ENCODE results near the gene EIPR1. TPM values are rescaled to one million over a fixed set of nuclear protein-coding genes. Genes with fewer than 3 reads are reported as not detected.

Gene EIPR1
- polyA plus RNA-seq, 2 of the 4 experiments (the other 2 are of a cell fraction), result 55.0 to 65.0 TPM

GRCh38 chr2:3175568-3175955 is 202.1 kb downstream of the EIPR1 start:
- no peak for DNase-seq (ENCODE audit: low read depth in 1 of 2, low spot score in 1 of 2)
- Histone ChIP-seq H3K4me1 (no peaks in the 10 kb centered on the region), H3K27ac (no peak overlapping the region), H3K4me3 (no peak overlapping the region), H3K4me2 (no peak overlapping the region), H3K9me3 (no peaks in the 10 kb centered on the region)
- no peak for ATAC-seq
- TF ChIP-seq POLR2A (IDR thresholded peaks at IDR 0.05; ENCODE audit: low read length) (no peak), REST (IDR thresholded peaks at IDR 0.05) (no peak)
- 91% methylated on average over 5 of the region's 5 CpGs for WGBS (ENCODE audit: missing lambda C conversion rate)
- ChIA-PET POLR2A (no interaction called here), CTCF (no interaction called here)
- FAIRE-seq, result no peak

GRCh38 chr2:3174626-3175567 is 202.7 kb downstream of the EIPR1 start:
- no peak for FAIRE-seq
- H3K27ac ChIP-seq, result no peak overlapping the region
- H3K4me1 ChIP-seq, result no peaks in the 10 kb centered on the region
- ATAC-seq, result no peak
- WGBS (ENCODE audit: missing lambda C conversion rate), result 92% methylated on average over 25 of the region's 26 CpGs
- ChIA-PET CTCF (no interaction called here), POLR2A (no interaction called here)
- DNase-seq (ENCODE audit: low read depth in 1 of 2, low spot score in 1 of 2), result no peak
- no peaks in the 10 kb centered on the region for H3K9me3 ChIP-seq
- H3K4me2 ChIP-seq, result no peak overlapping the region
- no peak overlapping the region for H3K4me3 ChIP-seq
- TF ChIP-seq USF2 (IDR thresholded peaks at IDR 0.05) (no peak), CBX8 (IDR thresholded peaks at IDR 0.05) (no peak), HOXA7 (CRISPR knock-in tag; IDR thresholded peaks at IDR 0.05) (no peak), MYC (IDR thresholded peaks at IDR 0.05; ENCODE audit: borderline replicate concordance, low read length) (no peak), CBX2 (IDR thresholded peaks at IDR 0.05; ENCODE audit: borderline replicate concordance, low read depth) (no peak), RNF2 (IDR thresholded peaks at IDR 0.05; ENCODE audit: borderline replicate concordance, low read depth) (no peak), EHF (CRISPR knock-in tag; IDR thresholded peaks at IDR 0.05) (no peak), ZFP36 (IDR thresholded peaks at IDR 0.05; ENCODE audit: borderline replicate concordance, partially characterized antibody) (no peak), NR3C1 (IDR thresholded peaks at IDR 0.05) (no peak), POLR2A (IDR thresholded peaks at IDR 0.05; ENCODE audit: low read length) (no peak), MAX (IDR thresholded peaks at IDR 0.05) (no peak), ESRRA (IDR thresholded peaks at IDR 0.05; ENCODE audit: borderline replicate concordance, low read length) (no peak), MAZ (IDR thresholded peaks at IDR 0.05; ENCODE audit: borderline replicate concordance, low read depth, low read length) (no peak), ATOH8 (CRISPR knock-in tag; IDR thresholded peaks at IDR 0.05; ENCODE audit: low read depth) (no peak), KDM1A (IDR thresholded peaks at IDR 0.05; ENCODE audit: low read depth) (no peak), EP300 (IDR thresholded peaks at IDR 0.05) (no peak), PBX3 (IDR thresholded peaks at IDR 0.05) (no peak), JUNB (IDR thresholded peaks at IDR 0.05) (no peak), HOXB13 (CRISPR knock-in tag; IDR thresholded peaks at IDR 0.05; ENCODE audit: low read depth) (no peak), HEYL (CRISPR knock-in tag; IDR thresholded peaks at IDR 0.05) (no peak)
